ENCODE data around the gene FDXR. TPM values are rescaled to one million over a fixed set of nuclear protein-coding genes. Genes with fewer than 3 reads are reported as not detected.

FDXR gene
- total and polyA plus RNA-seq, 2 donors (not counting 1 experiment from before 2014, with no cell fraction given), result 4.6 to 7.0 TPM

DNA sequence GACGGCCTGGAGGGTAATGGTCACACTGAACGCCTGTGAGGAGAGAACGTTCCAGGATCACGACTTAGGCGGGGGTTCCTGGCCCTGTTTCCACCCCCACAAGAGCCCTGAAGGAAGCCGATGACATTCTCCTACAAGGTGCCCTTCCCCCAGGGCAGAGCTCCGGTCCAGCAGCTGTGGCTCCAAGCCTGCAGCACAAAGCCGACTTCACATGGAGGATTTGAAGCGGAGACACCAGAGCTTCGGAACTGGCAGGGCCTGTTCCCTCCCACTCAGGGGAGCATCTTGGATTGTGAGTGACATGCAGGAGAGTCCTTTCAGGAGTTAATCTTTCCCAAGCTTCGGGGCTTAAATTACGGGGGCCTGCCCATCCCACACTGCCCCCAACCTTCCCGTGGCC is 15.7 kb upstream of the FDXR start:
- H3K4me1 Mint-ChIP-seq, result no peaks in the 10 kb centered on the region
- Histone ChIP-seq H4K20me1 (ENCODE audit: control insufficient read depth, insufficient read depth, low read length, poor library complexity, severe bottlenecking) (no peaks in the 10 kb centered on the region), H3K27me3 (replicated peaks in 1 of 4; ENCODE audit: control extremely low read depth in 1 of 4, control insufficient read depth in 3 of 4, insufficient read depth in 4 of 4, low read length in 3 of 4) (peaks cover 0 to 30% (median 4%) of the 10 kb centered on the region in 4 experiments), H3K4me3 (ENCODE audit: control extremely low read depth in 1 of 5, extremely low read depth in 1 of 5, insufficient read depth in 1 of 5, low read depth in 2 of 5, low read length in 4 of 5) (no peak overlapping the region), H3K36me3 (replicated peaks in 1 of 2; ENCODE audit: control extremely low read depth in 1 of 2, control insufficient read depth in 1 of 2, extremely low read depth in 1 of 2, insufficient read depth in 2 of 2, low read length in 1 of 2) (no peaks in the 10 kb centered on the region), H3K9ac (ENCODE audit: low read length) (no peak overlapping the region), H3K27ac (ENCODE audit: low read length in 2 of 2) (no peak overlapping the region), H3K4me1 (ENCODE audit: control insufficient read depth in 2 of 2, insufficient read depth in 2 of 2, low read length in 2 of 2) (peaks cover 6 to 10% of the 10 kb centered on the region in 2 donors), H3K79me2 (ENCODE audit: control insufficient read depth, insufficient read depth, low read length) (no peaks in the 10 kb centered on the region), H2AFZ (ENCODE audit: insufficient read depth, low read depth, low read length, poor library complexity, severe bottlenecking) (no peak overlapping the region), H3K4me2 (replicated peaks; ENCODE audit: low read depth, low read length, poor library complexity, severe bottlenecking) (no peak overlapping the region), H3K9me3 (ENCODE audit: control extremely low read depth in 1 of 3, control insufficient read depth in 2 of 3, insufficient read depth in 1 of 3, low read length in 2 of 3) (no peaks in the 10 kb centered on the region)
- H3K27ac Mint-ChIP-seq, result no peak overlapping the region
- peaks cover 30% of the 10 kb centered on the region for H3K27me3 Mint-ChIP-seq
- no peak for TF ChIP-seq EZH2 (IDR thresholded peaks at IDR 0.05; ENCODE audit: borderline replicate concordance, insufficient read depth, low read depth, low read length, poor library complexity, severe bottlenecking)
- TF ChIP-seq, protein P1, sequence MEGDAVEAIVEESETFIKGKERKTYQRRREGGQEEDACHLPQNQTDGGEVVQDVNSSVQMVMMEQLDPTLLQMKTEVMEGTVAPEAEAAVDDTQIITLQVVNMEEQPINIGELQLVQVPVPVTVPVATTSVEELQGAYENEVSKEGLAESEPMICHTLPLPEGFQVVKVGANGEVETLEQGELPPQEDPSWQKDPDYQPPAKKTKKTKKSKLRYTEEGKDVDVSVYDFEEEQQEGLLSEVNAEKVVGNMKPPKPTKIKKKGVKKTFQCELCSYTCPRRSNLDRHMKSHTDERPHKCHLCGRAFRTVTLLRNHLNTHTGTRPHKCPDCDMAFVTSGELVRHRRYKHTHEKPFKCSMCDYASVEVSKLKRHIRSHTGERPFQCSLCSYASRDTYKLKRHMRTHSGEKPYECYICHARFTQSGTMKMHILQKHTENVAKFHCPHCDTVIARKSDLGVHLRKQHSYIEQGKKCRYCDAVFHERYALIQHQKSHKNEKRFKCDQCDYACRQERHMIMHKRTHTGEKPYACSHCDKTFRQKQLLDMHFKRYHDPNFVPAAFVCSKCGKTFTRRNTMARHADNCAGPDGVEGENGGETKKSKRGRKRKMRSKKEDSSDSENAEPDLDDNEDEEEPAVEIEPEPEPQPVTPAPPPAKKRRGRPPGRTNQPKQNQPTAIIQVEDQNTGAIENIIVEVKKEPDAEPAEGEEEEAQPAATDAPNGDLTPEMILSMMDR (IDR thresholded peaks at IDR 0.05), result no peak
- intact Hi-C loops (cut with micrococcal nuclease), result no loop called here
- ChIA-PET CTCF (interaction anchor here (1.2 kb wide), 1 partner anchor 26 kb away, joined by 3 read pairs; no protein-coding TSS in a partner anchor), POLR2A (no interaction called here)
- WGBS (ENCODE audit: insufficient coverage), result 83% methylated on average over 13 of the region's 13 CpGs
- H3K4me3 Mint-ChIP-seq, result no peak overlapping the region
- ATAC-seq (ENCODE audit: low read depth), result no peak
- no peaks in the 10 kb centered on the region for H3K9me3 Mint-ChIP-seq (ENCODE audit: insufficient read depth)
- no peak for DNase-seq

DNA sequence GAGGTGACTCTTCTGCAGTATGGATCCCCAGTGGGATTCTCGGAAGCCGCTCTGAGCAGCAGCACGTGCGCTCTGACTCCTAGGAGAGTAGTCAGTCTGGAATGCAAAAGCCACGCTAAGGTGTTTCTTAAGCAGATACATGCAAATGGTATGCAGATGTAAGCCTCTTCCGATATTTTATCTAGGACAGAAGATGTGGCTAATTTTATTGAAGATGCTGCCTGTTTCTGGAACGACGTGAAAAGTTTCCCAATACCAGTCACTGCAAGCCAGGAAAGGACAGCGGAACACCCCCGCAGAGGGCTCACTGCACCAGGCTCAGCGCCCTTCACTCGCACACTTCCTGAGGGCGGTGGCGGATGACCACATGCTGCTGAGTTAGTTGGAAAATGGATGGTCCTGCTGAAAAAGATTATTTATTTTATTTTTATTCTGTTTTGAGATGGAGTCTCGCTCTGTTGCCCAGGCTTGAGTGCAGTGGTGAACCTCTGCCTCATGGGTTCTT is 10.5 kb upstream of the FDXR start:
- no peaks in the 10 kb centered on the region for H3K4me1 Mint-ChIP-seq
- WGBS (ENCODE audit: insufficient coverage), result 84% methylated on average over 7 of the region's 15 CpGs
- no peaks in the 10 kb centered on the region for H3K36me3 ChIP-seq (replicated peaks in 1 of 2; ENCODE audit: control extremely low read depth in 1 of 2, control insufficient read depth in 1 of 2, extremely low read depth in 1 of 2, insufficient read depth in 2 of 2, low read length in 1 of 2)
- no peak overlapping the region for H3K9ac ChIP-seq (ENCODE audit: low read length)
- TF ChIP-seq, protein P1 (IDR thresholded peaks at IDR 0.05), result no peak
- TF ChIP-seq EZH2 (IDR thresholded peaks at IDR 0.05; ENCODE audit: borderline replicate concordance, insufficient read depth, low read depth, low read length, poor library complexity, severe bottlenecking), result no peak
- ATAC-seq (ENCODE audit: low read depth) (no peak), DNase-seq (no peak)
- H2AFZ ChIP-seq (ENCODE audit: insufficient read depth, low read depth, low read length, poor library complexity, severe bottlenecking), result no peak overlapping the region
- no peaks in the 10 kb centered on the region for H4K20me1 ChIP-seq (ENCODE audit: control insufficient read depth, insufficient read depth, low read length, poor library complexity, severe bottlenecking)
- H3K27ac ChIP-seq (ENCODE audit: low read length in 2 of 2), result no peak overlapping the region
- ChIA-PET CTCF (no interaction called here), POLR2A (no interaction called here)
- H3K27ac Mint-ChIP-seq, result no peak overlapping the region
- H3K4me3 Mint-ChIP-seq, result no peak overlapping the region
- intact Hi-C loops (cut with micrococcal nuclease), result no loop called here
- peaks cover 16% of the 10 kb centered on the region for H3K27me3 Mint-ChIP-seq
- H3K4me3 ChIP-seq (ENCODE audit: control extremely low read depth in 1 of 5, extremely low read depth in 1 of 5, insufficient read depth in 1 of 5, low read depth in 2 of 5, low read length in 4 of 5), result no peak overlapping the region
- peaks cover 0 to 10% (median 0%) of the 10 kb centered on the region in 4 experiments for H3K27me3 ChIP-seq (replicated peaks in 1 of 4; ENCODE audit: control extremely low read depth in 1 of 4, control insufficient read depth in 3 of 4, insufficient read depth in 4 of 4, low read length in 3 of 4)
- no peak overlapping the region for H3K4me2 ChIP-seq (replicated peaks; ENCODE audit: low read depth, low read length, poor library complexity, severe bottlenecking)
- H3K9me3 Mint-ChIP-seq (ENCODE audit: insufficient read depth), result no peaks in the 10 kb centered on the region
- H3K9me3 ChIP-seq (ENCODE audit: control extremely low read depth in 1 of 3, control insufficient read depth in 2 of 3, insufficient read depth in 1 of 3, low read length in 2 of 3), result no peaks in the 10 kb centered on the region
- no peaks in the 10 kb centered on the region for H3K79me2 ChIP-seq (ENCODE audit: control insufficient read depth, insufficient read depth, low read length)
- H3K4me1 ChIP-seq (ENCODE audit: control insufficient read depth in 2 of 2, insufficient read depth in 2 of 2, low read length in 2 of 2), result no peaks in the 10 kb centered on the region
